Epithelial cell of esophagus (primary cell): Measurements from ENCODE around the gene BMS1.
"Not testable (repeated sequence)": the region's sequence is repeated elsewhere in the genome, so short reads cannot be mapped to it uniquely, and the experiment has no call there.

Experiments
- DNase-seq: peaks from one replicate; pipeline ENCODE4 v3.0.0; 2010; ENCODE audit warnings: low read depth
- H3K4me3 ChIP-seq: 2 replicates; pipeline ENCODE4 v1.5.1; 2011; ENCODE audit warnings: mild to moderate bottlenecking, low read length, control low read depth
- CTCF ChIP-seq: IDR thresholded peaks from 2 replicates; pipeline ENCODE4 v1.5.1; 2011; ENCODE audit warnings: low read depth, mild to moderate bottlenecking, low read length, control low read depth, inconsistent platforms; ENCODE audit not compliant: insufficient read depth; ENCODE audit errors: missing control alignments

Gene BMS1

GRCh38 chr10:42790835-42791234, 8.2 kb downstream of the BMS1 start:
- DNase-seq: no peak
- TF ChIP-seq CTCF: no peak

GRCh38 chr10:42795701-42796100, 13.1 kb downstream of the BMS1 start:
- no peak overlapping the region for H3K4me3 ChIP-seq
- DNase-seq: no peak
- TF ChIP-seq CTCF: no peak

More at GRCh38 chr10:42790835-42791234, 8.2 kb downstream of the BMS1 start:
- no peak overlapping the region for H3K4me3 ChIP-seq

GRCh38 chr10:42801135-42801534, 18.5 kb downstream of the BMS1 start:
- no peak overlapping the region for H3K4me3 ChIP-seq
- DNase-seq: peak; percentile 50
- no peak for TF ChIP-seq CTCF

- no peak for DNase-seq
- no peak overlapping the region for H3K4me3 ChIP-seq
- TF ChIP-seq CTCF: no peak
These were observed 20.3 kb downstream of the BMS1 start for GRCh38 chr10:42802876-42803275.

GRCh38 chr10:42809676-42810075, 27.1 kb downstream of the BMS1 start:
- no peak for TF ChIP-seq CTCF

GRCh38 chr10:42812028-42812427, 29.4 kb downstream of the BMS1 start:
- no peak for DNase-seq
- no peak for TF ChIP-seq CTCF
- no peak overlapping the region for H3K4me3 ChIP-seq

More at GRCh38 chr10:42809676-42810075, 27.1 kb downstream of the BMS1 start:
- H3K4me3 ChIP-seq: no peak overlapping the region
- DNase-seq: no peak

- peak; percentile 21 for DNase-seq
These were observed 31.5 kb downstream of the BMS1 start for GRCh38 chr10:42813989-42814687.

GRCh38 chr10:42816334-42816733, 33.7 kb downstream of the BMS1 start:
- not testable (repeated sequence) for DNase-seq

More at GRCh38 chr10:42813989-42814687, 31.5 kb downstream of the BMS1 start:
- not testable (repeated sequence) for H3K4me3 ChIP-seq

More at GRCh38 chr10:42816334-42816733, 33.7 kb downstream of the BMS1 start:
- not testable (repeated sequence) for H3K4me3 ChIP-seq
